NOMO-1 treated with dmso at 0.1 percent for 144 hours (cell line): ENCODE data around the gene ANO4.

Experiments
- DNase-seq: peaks from one replicate; lab custom pipeline; 2025; ENCODE audit not compliant: unreplicated experiment; lab: John Stamatoyannopoulos, UW

Gene ANO4

DNA sequence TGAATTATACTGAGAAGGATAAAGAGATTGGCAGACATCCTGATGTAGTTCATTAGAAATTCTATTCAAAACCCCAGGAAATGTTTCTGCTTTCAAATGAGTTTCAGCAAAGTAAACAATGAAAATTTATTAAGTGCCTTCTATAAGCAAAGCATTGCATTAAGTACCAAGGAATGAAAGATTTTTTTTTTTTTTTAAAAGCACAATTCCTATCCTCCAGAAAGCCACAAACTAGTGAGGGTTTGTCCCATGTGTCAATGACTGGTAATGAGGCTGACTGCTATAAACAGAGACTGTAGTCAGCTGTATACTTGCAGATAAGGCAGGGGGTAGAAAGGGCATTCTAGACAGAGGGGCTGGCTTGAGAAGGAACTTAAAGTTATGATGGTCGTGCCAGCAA lies 6.7 kb downstream of the ANO4 start:
- no peak for DNase-seq

GRCh38 chr12:100808777-100809176 lies 14.2 kb downstream of the ANO4 start:
- DNase-seq: no peak

- no peak for DNase-seq
These were observed 25.7 kb downstream of the ANO4 start for GRCh38 chr12:100820314-100820713.

GRCh38 chr12:100823963-100824362 lies 29.4 kb downstream of the ANO4 start:
- no peak for DNase-seq

DNA sequence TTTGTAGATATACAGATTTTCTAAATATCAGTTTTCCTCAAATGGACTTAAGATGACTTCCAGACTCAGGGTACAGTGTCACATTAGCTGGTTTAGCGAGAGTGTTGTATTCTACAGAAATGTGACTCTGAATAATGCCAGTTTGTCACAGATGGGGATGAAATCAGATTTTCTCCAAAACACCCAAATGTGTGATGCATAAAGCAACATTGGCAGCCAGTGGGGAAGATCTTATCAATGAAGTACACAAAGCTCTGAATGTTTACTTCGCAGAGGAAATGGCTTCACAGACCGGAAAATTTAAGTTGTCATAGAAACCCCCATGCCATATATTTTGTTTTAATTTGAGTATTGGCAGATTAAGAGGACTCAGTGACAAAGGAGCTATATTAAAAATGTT lies 29.9 kb downstream of the ANO4 start:
- DNase-seq: no peak

DNA sequence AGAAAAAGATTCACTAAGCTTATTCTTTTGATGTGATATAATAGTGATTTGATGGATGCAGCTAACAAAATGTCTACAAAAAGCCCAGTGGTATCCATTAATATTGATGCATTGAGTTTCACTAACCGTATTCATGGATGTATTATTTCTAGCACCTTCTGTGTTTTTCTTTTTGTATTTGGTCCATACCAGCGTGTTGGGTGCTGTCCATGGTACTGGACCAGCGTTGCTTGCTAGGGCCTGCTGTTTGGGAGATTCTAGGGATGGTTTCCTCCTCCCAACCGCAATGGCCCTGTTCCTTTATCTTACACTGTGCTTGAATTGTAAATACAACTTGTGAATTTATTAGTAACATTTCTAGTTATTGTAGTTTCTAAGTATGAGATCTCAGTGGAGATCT lies 31.7 kb downstream of the ANO4 start:
- DNase-seq: no peak

GRCh38 chr12:100827901-100828520 lies 33.4 kb downstream of the ANO4 start:
- DNase-seq: no peak

GRCh38 chr12:100830003-100830795 lies 35.6 kb downstream of the ANO4 start:
- no peak for DNase-seq

DNA sequence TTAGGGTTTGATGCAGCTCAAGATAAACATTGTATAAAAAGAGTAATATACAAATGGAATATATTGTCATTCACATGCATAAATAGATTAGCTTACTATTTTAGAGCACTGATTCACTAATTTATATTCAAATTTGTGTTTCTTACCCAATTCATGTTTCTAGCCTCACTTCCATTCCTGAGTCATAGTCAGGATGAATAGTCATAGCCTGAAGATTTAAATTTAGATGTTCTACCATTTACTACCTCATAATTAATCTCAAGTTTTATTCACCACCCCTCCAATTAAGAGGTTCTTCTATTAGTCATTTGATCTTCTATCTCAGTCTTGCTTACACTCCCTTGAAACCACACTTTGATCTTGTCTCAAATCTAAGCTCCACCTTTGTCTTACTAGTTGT lies 38.7 kb downstream of the ANO4 start:
- no peak for DNase-seq

- DNase-seq: no peak
These were observed 46.2 kb downstream of the ANO4 start for GRCh38 chr12:100840748-100841147.

DNA sequence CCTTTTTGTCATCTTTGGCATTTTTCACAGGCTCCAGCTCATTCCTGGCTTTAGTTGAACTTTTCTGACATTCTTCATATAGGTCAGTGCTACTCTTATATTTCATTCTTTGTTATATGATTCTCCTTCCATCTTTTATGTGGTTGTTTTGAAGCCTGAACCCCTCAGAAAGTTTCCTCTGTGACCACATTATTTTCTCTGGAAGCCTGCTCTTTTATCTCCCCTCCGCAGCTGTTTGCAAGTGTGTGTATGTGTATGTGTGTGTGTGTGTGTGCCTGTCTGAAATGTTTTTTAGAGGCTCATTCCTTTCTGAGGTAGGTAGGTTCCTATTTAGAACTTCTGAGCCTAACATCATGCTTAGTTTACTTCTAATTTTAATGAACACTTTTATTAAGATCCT lies 47.6 kb downstream of the ANO4 start:
- no peak for DNase-seq

GRCh38 chr12:100843061-100843460 lies 48.5 kb downstream of the ANO4 start:
- no peak for DNase-seq

DNA sequence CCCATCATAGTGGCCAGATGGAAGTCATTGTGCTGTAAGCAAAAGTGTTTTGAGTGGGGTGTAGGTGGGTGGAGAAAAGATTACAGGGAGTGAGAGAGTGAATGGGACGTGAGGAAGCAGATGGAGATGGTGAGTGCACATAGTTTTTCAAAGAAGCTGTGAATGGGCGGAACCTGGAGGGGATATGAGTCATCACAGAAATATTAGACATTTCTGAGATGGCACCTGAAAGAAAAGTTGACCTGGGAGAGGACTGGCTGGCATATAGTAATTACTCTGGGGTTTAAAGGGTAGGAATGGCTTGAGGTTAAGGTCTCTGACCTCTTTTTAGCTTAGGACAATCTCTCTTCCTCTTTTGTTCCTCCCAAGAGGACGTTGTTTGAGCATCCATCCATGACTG lies 50.5 kb downstream of the ANO4 start:
- DNase-seq: no peak

GRCh38 chr12:100851637-100852036 lies 57.1 kb downstream of the ANO4 start:
- DNase-seq: no peak

GRCh38 chr12:100857418-100857817 lies 62.8 kb downstream of the ANO4 start:
- DNase-seq: no peak

- no peak for DNase-seq
These were observed 63.4 kb downstream of the ANO4 start for GRCh38 chr12:100857971-100858370.

GRCh38 chr12:100858656-100859055 lies 64.1 kb downstream of the ANO4 start:
- no peak for DNase-seq

DNA sequence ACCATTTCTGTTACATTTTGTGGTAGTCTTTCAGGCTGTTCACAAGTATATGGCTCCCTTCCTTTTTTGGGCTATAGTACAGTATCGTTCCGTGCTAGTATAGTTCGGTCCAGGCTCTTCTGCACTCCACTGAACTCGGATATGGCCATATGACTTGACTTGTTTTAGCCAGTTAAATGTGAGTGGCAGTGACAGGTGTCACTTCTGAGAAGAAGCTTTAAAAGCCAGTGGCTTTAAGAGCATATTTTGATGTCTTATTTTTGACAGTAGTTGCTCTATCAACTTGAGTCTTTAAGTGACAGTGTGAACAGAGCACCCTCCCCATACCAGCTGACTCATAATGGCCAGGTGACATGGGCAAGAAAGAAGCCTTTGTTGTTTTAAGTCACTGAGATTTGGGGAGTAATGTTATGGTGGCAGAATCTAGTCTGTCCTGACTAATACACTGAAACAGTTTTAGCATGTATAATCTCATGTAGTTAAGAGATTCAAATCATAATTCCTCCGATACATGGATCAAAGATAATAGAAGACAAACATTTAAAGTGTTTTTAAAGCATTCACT lies 64.6 kb downstream of the ANO4 start:
- no peak for DNase-seq

DNA sequence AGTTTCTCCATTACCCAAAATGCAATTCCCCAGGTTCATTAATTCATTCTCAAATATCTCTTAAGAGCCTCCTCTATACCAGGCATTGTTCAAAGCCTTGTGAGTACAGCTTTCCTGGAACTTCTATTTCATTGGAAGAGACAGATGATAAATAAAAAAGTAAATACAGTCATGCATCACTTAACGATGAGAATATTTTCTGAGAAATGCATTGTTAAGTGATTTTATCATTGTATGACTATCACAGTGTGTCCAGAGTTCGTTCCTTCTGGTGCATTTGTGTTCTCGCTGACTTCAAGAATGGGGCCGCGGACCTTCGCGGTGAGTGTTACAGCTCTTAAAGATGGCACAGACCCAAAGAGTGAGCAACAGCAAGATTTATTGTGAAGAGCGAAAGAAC lies 66.0 kb downstream of the ANO4 start:
- DNase-seq: no peak

GRCh38 chr12:100862676-100863075 lies 68.1 kb downstream of the ANO4 start:
- DNase-seq: no peak

DNA sequence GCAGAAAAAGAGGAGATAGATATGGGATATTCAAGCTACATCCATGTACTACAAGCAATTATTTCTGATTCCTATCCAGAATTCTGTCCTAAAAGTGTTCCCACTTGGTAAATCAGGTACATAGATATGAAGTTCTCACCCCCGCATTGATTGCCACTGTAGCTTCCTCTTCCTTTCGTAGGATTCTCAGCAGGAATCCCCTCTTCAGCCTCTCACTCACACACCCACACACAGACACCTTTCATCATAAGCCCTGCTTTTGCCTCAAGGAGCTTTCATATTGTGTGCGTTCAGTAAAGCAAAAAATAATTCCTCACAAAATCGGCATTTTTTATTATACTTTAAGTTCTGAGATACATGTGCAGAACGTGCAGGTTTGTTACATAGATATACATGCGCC lies 69.8 kb downstream of the ANO4 start:
- DNase-seq: no peak

DNA sequence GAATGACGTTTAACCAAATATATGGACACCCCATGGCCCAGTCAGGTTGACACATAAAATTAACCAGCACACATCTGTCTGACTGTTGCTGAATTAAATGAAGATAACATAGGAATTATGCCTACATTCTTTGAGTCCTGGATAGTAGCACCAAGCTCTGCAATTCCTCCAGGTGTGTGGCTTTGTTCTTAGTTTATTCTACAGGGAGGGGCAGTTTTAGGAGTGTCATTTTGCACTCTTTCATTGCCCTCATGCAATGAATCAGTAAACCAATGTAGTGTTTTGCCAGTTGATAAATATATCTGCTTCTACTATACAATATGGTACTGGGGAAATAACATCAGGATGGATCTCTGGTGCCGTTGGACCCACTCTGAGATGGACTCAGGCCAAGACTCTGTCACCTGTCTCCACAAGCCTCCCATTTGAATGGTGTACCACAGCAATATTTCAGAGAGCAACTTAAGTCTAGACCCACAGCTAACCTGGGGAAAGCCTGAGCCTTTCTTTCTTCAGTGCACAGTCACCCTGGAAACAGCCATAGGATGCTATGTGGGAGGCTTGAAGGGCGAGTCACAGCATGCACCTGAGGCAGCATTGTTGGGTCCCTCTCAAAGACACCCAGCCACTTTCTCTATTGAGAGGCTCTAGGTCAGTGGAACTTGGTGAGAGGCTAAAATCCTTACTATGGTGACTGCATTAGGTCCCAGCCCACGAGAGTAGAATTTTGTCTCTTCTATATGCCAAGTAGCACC lies 73.2 kb downstream of the ANO4 start:
- no peak for DNase-seq
